IMR-90 (cell line): Measurements from ENCODE around the gene ACAP2. TPM values are rescaled to one million over a fixed set of nuclear protein-coding genes. Genes with fewer than 3 reads are reported as not detected.

Experiments
- ATAC-seq: fragments of 200-7000 bp; cut with Tn5 transposase; 2 replicates; pipeline ENCODE4 v1.9.1; 2020; ENCODE audit warnings: low read depth, mild to moderate bottlenecking, moderate library complexity
- BruUV-seq: library from RNA; stranded (reverse); fragments of 400-500 nt; replicated peaks from 2 replicates; lab custom pipeline; 2021; lab: Mats Ljungman, UMichigan
- CTCF ChIA-PET: fragments of 300-600 bp; formaldehyde crosslinking; extraction: SDS; loops from one replicate; lab custom pipeline; 2021; ENCODE audit warnings: antibody characterized with exemption; lab: Yijun Ruan, JAX
- POLR2A ChIA-PET: fragments of 300-600 bp; sonication (Branson Sonifier 250); formaldehyde crosslinking; loops from one replicate; lab custom pipeline; 2022; ENCODE audit warnings: antibody characterized with exemption; ENCODE audit not compliant: unreplicated experiment; lab: Charles Lee
- DNase-seq: peaks from one replicate; pipeline ENCODE4 v3.0.0; 2013
- H2AFZ ChIP-seq: replicated peaks from 2 replicates; pipeline ENCODE3; 2013; ENCODE audit warnings: low read length, mild to moderate bottlenecking; ENCODE audit not compliant: poor library complexity
- H2AK5ac ChIP-seq: 2 replicates; pipeline ENCODE4 v1.6.1; 2013; ENCODE audit warnings: low read depth, low read length, inconsistent platforms
- H2AK9ac ChIP-seq: replicated peaks from 2 replicates; pipeline ENCODE3; 2013; ENCODE audit warnings: mild to moderate bottlenecking, low read depth, low read length, moderate library complexity; ENCODE audit not compliant: poor library complexity
- H2BK120ac ChIP-seq: 2 replicates; pipeline ENCODE4 v1.6.1; 2013; ENCODE audit warnings: low read depth, low read length, inconsistent platforms
- H2BK15ac ChIP-seq: 3 replicates; pipeline ENCODE4 v1.6.1; 2013; ENCODE audit warnings: low read depth, low read length, inconsistent platforms
- H2BK20ac ChIP-seq: 2 replicates; pipeline ENCODE4 v1.6.1; 2013; ENCODE audit warnings: low read depth, mild to moderate bottlenecking, inconsistent platforms, low read length, moderate library complexity
- H2BK5ac ChIP-seq: 2 replicates; pipeline ENCODE4 v1.6.1; 2013; ENCODE audit warnings: mild to moderate bottlenecking, low read depth, low read length, inconsistent platforms; ENCODE audit not compliant: poor library complexity, severe bottlenecking
- H3K14ac ChIP-seq: replicated peaks from 2 replicates; pipeline ENCODE4 v1.6.1; 2013; ENCODE audit warnings: low read depth, low read length, inconsistent platforms
- H3K18ac ChIP-seq: 2 replicates; pipeline ENCODE4 v1.6.1; 2013; ENCODE audit warnings: low read depth, low read length, control low read depth
- H3K23ac ChIP-seq: 2 replicates; pipeline ENCODE4 v1.6.1; 2013; ENCODE audit warnings: low read depth, low read length, inconsistent platforms
- H3K27ac ChIP-seq: 2 replicates; pipeline ENCODE4 v1.5.1; 2013; ENCODE audit warnings: mild to moderate bottlenecking, control low read depth, low read length; ENCODE audit not compliant: insufficient read depth
- H3K27me3 ChIP-seq: 2 replicates; pipeline ENCODE4 v1.6.1; 2013; ENCODE audit warnings: low read length; ENCODE audit not compliant: control insufficient read depth, insufficient read depth
- H3K36me3 ChIP-seq: 2 replicates; pipeline ENCODE4 v1.6.1; 2013; ENCODE audit warnings: low read length, mixed read lengths; ENCODE audit not compliant: control insufficient read depth, insufficient read depth
- H3K4ac ChIP-seq: 2 replicates; pipeline ENCODE4 v1.6.1; 2013; ENCODE audit warnings: low read depth, low read length, inconsistent platforms
- H3K4me1 ChIP-seq: 2 replicates; pipeline ENCODE4 v1.6.1; 2013; ENCODE audit warnings: low read length, mixed read lengths; ENCODE audit not compliant: control insufficient read depth, insufficient read depth
- H3K4me2 ChIP-seq: 2 replicates; pipeline ENCODE4 v1.6.1; 2013; ENCODE audit warnings: low read depth, mild to moderate bottlenecking, control low read depth, low read length, moderate library complexity
- H3K4me3 ChIP-seq: 2 replicates; pipeline ENCODE4 v1.5.1; 2013; ENCODE audit warnings: low read depth, mild to moderate bottlenecking, control low read depth, low read length, moderate library complexity; ENCODE audit not compliant: insufficient read depth
- H3K56ac ChIP-seq: 2 replicates; pipeline ENCODE4 v1.6.1; 2013; ENCODE audit warnings: low read length, inconsistent platforms; ENCODE audit not compliant: insufficient read depth; ENCODE audit errors: extremely low read depth
- H3K79me1 ChIP-seq, 2 experiments: 2 replicates each; pipeline ENCODE4 v1.6.1; 2013; ENCODE audit warnings: low read length in 2 of 2, inconsistent platforms in 1 of 2, low read depth in 1 of 2
- H3K9ac ChIP-seq: 2 replicates; pipeline ENCODE4 v1.6.1; 2013; ENCODE audit warnings: low read depth, low read length, control low read depth
- H3K9me1 ChIP-seq: 2 replicates; pipeline ENCODE4 v1.6.1; 2013; ENCODE audit warnings: low read length, inconsistent platforms; ENCODE audit not compliant: insufficient read depth
- H3K9me3 ChIP-seq: 2 replicates; pipeline ENCODE4 v1.6.1; 2013; ENCODE audit warnings: low read length; ENCODE audit not compliant: control insufficient read depth, insufficient read depth
- H4K20me1 ChIP-seq: 2 replicates; pipeline ENCODE4 v1.6.1; 2013; ENCODE audit warnings: low read length, inconsistent platforms; ENCODE audit not compliant: insufficient read depth
- H4K5ac ChIP-seq: 2 replicates; pipeline ENCODE4 v1.6.1; 2013; ENCODE audit warnings: mild to moderate bottlenecking, low read depth, low read length, control low read depth
- H4K8ac ChIP-seq, 2 experiments: 2 replicates each; pipeline ENCODE4 v1.6.1; 2013; ENCODE audit warnings: low read depth in 2 of 2, low read length in 2 of 2, control low read depth in 1 of 2, inconsistent platforms in 1 of 2
- H4K91ac ChIP-seq: 2 replicates; pipeline ENCODE4 v1.6.1; 2013; ENCODE audit warnings: low read depth, low read length, inconsistent platforms; ENCODE audit not compliant: insufficient read depth
- BHLHE40 ChIP-seq: fragments of 150-350 bp; IDR thresholded peaks from 2 replicates; pipeline ENCODE4 v1.6.1; 2016; ENCODE audit warnings: mild to moderate bottlenecking, low read depth, low read length
- MXI1 ChIP-seq: IDR thresholded peaks from 2 replicates; pipeline ENCODE4 v1.6.1; 2012; ENCODE audit warnings: low read depth, mild to moderate bottlenecking, low read length, moderate library complexity, borderline replicate concordance
- RAD21 ChIP-seq: IDR thresholded peaks from 2 replicates; pipeline ENCODE4 v1.6.1; 2012; ENCODE audit warnings: low read length, improper control_type of control experiment
- WGBS, 2 experiments: methylation state at CpG; one replicate each; pipeline versions ENCODE4 v1.1.5 to v1.1.7; 2013; ENCODE audit warnings: missing lambda C conversion rate in 2 of 2; ENCODE audit not compliant: insufficient read length in 1 of 2; ENCODE audit errors: extremely low coverage in 2 of 2; 5-methylcytosine and 5-hydroxymethylcytosine counted together
- dilution Hi-C: fragments of 300-500 bp; cut with HindIII; formaldehyde crosslinking; loops from one replicate; pipeline ENCODE4 v1.14.3; 2018; ENCODE audit warnings: low sequenced_read_pairs; ENCODE audit not compliant: unreplicated experiment
- in situ Hi-C: fragments of 300-500 bp; cut with MboI; formaldehyde crosslinking; loops from 3 replicates; pipeline ENCODE4 v1.14.3; 2019; ENCODE audit warnings: low sequenced_read_pairs, inconsistent platforms, mixed read lengths
- intact Hi-C: fragments of 100-400 bp; cut with micrococcal nuclease; formaldehyde crosslinking; loops from 2 replicates; pipeline ENCODE4 v1.10.0; 2022
- polyA plus RNA-seq, 3 experiments: library from polyadenylated mRNA; depleted of rRNA; stranded (reverse); fragments of >200 nt; gene quantifications; 2 replicates each; pipeline ENCODE4 v1.2.3, GENCODE V29; 2012; ENCODE audit warnings: low replicate concordance in 1 of 3
- total RNA-seq: library from RNA; depleted of rRNA; stranded (reverse); fragments of >200 nt; gene quantifications from 2 replicates; pipeline ENCODE4 v1.2.3, GENCODE V29; 2012
- TF ChIP-seq, protein P1 (sequence below): fragments of 150-350 bp; IDR thresholded peaks from 2 replicates; pipeline ENCODE4 v1.6.1; 2016; ENCODE audit warnings: low read depth, mild to moderate bottlenecking, low read length, moderate library complexity, borderline replicate concordance

The ACAP2 gene
- total and polyA plus RNA-seq, 2 of the 4 experiments (the other 2 are of a cell fraction), result 11.9 to 35.1 TPM

DNA sequence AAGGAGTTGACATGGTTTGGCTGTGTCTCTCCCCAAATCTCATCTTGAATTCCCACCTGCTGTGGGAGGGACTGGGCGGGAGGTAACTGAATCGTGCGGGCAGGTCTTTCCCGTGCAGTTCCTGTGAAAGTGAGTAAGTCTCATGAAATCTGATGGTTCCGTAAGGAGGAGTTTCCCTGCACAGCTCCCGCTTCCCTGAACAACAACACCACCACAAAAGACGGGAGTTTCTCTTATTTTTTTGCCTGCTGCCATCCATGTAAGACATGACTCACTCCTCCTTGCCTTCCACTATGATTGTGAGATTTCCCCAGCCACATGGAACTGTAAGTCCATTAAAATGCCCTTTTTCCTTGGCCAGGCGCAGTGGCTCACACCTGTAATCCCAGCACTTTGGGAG, 194.5 kb downstream of the ACAP2 start:
- DNase-seq, result no peak
- H3K4me2 ChIP-seq, result no peak overlapping the region
- H3K4ac ChIP-seq, result no peak overlapping the region
- in situ Hi-C loops, result no loop called here
- no peak for ATAC-seq
- H4K5ac ChIP-seq, result no peak overlapping the region
- no TSS peak for BruUV-seq
- no peak overlapping the region for H3K23ac ChIP-seq
- no peak overlapping the region for H2AK9ac ChIP-seq
- ChIA-PET CTCF (no interaction called here), POLR2A (no interaction called here)
- no peak overlapping the region for H3K56ac ChIP-seq
- dilution Hi-C loops, result no loop called here
- no peak overlapping the region for H2BK120ac ChIP-seq
- peaks cover 10% of the 10 kb centered on the region for H4K20me1 ChIP-seq
- H2BK5ac ChIP-seq, result no peak overlapping the region
- intact Hi-C loops, result no loop called here
- H3K9me3 ChIP-seq, result no peaks in the 10 kb centered on the region
- TF ChIP-seq BHLHE40, result no peak
- no peak for TF ChIP-seq MXI1
- TF ChIP-seq RAD21, result no peak
- TF ChIP-seq, protein P1, sequence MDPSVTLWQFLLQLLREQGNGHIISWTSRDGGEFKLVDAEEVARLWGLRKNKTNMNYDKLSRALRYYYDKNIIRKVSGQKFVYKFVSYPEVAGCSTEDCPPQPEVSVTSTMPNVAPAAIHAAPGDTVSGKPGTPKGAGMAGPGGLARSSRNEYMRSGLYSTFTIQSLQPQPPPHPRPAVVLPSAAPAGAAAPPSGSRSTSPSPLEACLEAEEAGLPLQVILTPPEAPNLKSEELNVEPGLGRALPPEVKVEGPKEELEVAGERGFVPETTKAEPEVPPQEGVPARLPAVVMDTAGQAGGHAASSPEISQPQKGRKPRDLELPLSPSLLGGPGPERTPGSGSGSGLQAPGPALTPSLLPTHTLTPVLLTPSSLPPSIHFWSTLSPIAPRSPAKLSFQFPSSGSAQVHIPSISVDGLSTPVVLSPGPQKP, result no peak
- H3K9me1 ChIP-seq, result peaks cover 12% of the 10 kb centered on the region
- H4K8ac ChIP-seq, result no peak overlapping the region
- H3K36me3 ChIP-seq, result peaks cover 1% of the 10 kb centered on the region; the same call in 1 of the 2 replicates
- no peak overlapping the region for H2AK5ac ChIP-seq
- no peak overlapping the region for H3K14ac ChIP-seq
- H4K91ac ChIP-seq, result no peak overlapping the region
- H3K27me3 ChIP-seq, result no peaks in the 10 kb centered on the region
- H3K9ac ChIP-seq, result no peak overlapping the region
- no peak overlapping the region for H2BK20ac ChIP-seq
- no peak overlapping the region for H3K18ac ChIP-seq
- no peak overlapping the region for H3K4me3 ChIP-seq
- no peak overlapping the region for H2AFZ ChIP-seq
- no peak overlapping the region for H3K27ac ChIP-seq
- peaks cover 20 to 58% of the 10 kb centered on the region in 2 experiments for H3K79me1 ChIP-seq
- H2BK15ac ChIP-seq, result no peak overlapping the region
- peaks cover 7% of the 10 kb centered on the region; the same call in 1 of the 2 replicates for H3K4me1 ChIP-seq
- no CpG with 5 or more reads among the region's 8 CpGs for WGBS, 2 experiments
